NCI-H2196 treated with DMSO at 0.1 percent for 48 hours (cell line): Measurements from ENCODE around the gene SLC1A5.

Source experiments
- DNase-seq: peaks from one replicate; lab custom pipeline; 2025; ENCODE audit not compliant: unreplicated experiment; lab: John Stamatoyannopoulos, UW

The SLC1A5 gene

DNA sequence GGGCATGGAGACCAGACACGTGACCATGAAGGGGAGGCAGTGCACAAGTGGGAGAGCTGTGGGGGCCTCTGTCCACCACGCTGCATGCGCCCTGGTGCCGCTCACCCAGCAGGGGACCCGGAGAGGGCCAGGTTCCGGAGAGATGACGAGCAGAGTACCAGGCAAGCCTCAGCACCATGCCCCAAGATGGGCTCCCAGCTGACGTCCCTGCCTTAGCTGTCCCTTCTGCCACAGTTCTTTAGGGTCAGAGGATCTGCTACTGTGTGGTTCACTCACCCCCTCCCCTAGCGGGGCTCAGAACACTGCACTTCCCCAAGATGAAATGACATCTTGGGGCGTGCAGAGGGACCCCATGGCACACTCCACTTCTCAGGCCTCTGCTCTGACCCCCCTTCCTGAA is 61.8 kb downstream of the SLC1A5 start:
- DNase-seq = no peak

DNA sequence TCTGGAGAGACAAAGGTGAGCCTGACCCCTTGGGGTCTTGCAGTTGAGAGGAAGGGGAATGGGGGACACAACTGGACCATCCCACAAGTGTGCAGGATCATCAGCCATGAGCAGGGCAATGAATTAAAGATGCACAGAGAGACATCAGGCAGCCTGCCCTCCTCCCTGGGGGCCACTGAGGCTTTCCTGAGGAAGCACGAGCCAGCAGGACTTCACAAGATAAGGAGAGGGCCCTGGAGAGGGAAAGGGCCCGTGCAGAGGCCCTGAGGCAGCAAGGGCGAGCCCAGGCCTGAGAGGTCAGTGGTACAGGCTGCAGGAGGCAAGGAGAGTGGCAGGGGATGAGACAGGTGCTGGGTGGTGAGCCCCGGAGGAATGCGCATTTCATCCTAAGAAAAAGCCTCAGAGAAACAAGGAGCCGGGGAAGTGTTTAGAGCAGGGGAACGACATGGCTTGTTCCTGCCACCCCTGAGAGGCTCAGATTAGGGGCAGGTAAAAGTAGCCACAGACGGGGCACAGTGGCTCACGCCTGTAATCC is 62.5 kb downstream of the SLC1A5 start:
- DNase-seq = no peak

GRCh38 chr19:46725036-46725820 is 63.2 kb downstream of the SLC1A5 start:
- DNase-seq = no peak
